GM12872 (cell line): Measurements from ENCODE around the gene SNX20.

Source experiments
- TF ChIP-seq, protein P1 (sequence below): IDR thresholded peaks from 3 replicates; pipeline ENCODE4 v1.5.1; 2011; ENCODE audit warnings: low read depth, mild to moderate bottlenecking, low read length, moderate library complexity; ENCODE audit not compliant: insufficient read depth

Gene SNX20

DNA sequence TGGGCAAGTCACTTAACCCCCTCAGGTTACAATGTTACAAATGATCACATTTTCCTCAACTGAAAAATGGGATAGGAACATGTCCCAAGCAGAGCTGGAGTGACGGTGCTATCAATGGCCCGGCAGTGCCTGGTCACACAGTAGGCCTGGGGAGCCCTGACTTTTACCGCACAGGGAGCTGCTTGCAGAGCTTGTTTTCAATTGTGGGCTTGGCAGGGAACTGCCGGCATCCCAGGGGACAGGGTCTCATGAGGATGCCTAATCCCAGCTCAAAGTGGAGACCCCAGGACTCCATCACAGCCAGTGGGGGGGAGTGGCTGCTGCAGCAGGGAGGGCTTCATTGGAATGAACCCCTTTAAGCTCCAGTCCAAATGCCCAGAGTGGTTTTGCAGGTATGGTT lies 11.4 kb downstream of the SNX20 start:
- TF ChIP-seq, protein P1, sequence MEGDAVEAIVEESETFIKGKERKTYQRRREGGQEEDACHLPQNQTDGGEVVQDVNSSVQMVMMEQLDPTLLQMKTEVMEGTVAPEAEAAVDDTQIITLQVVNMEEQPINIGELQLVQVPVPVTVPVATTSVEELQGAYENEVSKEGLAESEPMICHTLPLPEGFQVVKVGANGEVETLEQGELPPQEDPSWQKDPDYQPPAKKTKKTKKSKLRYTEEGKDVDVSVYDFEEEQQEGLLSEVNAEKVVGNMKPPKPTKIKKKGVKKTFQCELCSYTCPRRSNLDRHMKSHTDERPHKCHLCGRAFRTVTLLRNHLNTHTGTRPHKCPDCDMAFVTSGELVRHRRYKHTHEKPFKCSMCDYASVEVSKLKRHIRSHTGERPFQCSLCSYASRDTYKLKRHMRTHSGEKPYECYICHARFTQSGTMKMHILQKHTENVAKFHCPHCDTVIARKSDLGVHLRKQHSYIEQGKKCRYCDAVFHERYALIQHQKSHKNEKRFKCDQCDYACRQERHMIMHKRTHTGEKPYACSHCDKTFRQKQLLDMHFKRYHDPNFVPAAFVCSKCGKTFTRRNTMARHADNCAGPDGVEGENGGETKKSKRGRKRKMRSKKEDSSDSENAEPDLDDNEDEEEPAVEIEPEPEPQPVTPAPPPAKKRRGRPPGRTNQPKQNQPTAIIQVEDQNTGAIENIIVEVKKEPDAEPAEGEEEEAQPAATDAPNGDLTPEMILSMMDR: no peak

DNA sequence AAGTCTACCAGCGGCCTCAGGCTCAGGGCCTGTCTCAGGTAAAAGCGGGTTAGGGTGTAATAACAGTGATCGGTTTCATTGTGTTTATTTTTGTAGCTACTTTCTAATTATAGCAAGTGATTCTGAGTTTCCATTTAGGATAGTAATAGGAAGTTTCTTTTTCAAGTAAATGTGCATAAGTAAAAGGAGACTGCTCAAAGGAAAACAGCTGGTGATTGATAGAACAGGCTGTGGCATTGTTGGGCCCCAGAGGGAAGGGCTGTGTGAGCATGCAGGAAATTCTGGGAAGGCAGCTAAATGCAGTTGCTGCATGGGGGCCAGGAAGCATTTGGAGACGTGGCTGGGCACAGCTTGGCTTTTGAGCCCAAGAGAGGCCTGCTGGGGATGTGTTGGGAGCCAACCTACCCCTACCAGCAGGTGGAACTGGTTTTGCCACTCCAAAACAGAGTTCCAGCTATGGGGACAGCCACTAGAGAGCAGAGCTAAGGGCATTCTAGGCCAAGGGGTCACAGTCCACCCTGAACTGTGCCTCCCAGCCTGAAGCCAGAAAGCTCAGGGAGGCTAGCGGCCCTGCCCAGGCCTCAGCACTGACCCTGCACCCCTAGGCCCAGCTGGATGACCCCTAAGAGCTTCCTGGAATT lies 12.6 kb downstream of the SNX20 start:
- TF ChIP-seq, protein P1: 0 out of 3 replicates have a peak, but pooled peaks have one; percentile 12

DNA sequence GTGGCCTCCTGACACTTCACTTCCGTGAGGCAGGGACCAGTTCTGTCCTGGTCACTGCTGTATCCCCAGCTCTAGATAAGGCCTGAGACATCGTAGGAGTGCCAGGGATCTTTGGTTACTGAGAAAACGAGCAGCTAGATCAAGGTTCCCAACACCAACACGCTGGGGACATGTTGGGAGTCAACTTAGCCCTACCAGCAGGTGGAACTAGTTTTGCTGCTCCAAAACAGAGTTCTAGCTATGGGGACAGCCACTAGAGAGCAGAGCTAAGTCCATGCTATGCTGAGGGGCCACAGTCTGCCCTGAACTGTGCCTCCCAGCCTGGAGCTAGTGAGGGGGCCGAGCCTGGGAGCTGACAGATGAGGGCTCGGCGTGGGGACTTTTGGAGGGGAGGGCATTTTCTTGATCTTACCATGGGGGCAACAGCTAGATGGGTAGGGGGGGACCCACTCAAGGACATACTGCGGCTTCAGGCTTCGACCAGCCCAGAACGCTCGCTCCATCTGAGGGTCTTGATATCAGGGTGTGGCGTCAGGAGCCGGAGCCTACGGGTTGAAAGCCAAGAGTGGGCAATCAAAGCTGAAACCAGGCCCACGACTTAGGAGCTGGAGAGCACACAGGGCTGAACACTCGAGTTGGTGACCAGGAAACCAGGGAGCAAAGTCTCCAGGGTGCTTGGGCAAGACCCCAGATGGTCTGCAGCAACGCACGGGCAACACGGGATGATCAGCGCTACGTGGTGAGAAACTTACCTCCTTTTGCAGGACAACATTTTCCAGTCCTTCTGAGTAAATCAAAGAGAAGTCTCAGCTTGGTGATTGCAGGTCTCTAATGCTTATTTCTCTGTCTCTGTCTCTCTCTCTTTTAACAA lies 13.4 kb downstream of the SNX20 start:
- TF ChIP-seq, protein P1: no peak

DNA sequence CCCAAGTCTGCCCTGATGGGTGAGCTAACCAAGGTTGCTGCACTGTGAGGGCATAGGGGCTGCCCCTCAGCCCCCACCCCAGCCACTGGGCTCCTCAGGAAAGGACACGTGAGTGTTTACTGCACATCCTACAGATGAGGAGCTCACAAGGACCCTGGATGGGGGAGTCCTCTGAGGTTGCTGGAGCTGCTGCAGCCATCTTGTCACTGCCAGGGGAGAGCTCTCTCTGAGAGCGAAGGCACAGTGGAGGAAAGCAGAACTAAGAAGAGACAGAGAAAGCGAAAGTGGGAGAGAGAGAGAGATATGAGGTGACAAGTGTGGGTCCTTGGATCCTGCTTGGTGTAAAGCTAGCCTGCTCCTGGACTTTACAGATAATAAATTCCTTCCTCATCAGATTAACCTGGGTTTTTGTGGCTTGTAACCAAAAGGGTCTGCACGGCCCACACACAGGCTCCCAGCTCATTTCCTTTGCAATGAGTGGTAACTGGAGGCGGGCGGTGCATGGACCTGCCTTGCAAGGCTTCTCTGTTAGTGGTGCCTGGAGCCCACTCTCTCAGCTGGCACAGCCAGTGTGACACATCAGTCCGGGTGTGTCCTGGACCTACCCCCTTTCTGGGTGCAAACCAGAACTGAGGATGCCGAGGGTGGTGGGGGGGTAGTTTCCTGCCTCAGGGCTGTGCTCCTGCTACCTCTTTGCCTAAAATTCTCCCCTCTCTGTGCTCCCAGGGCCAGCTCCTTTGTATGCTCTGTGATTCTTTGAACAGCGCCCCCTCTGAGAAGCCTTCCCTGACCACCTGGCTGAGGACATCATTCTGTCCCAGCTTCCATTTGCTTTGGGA lies 14.2 kb downstream of the SNX20 start:
- TF ChIP-seq, protein P1: no peak

DNA sequence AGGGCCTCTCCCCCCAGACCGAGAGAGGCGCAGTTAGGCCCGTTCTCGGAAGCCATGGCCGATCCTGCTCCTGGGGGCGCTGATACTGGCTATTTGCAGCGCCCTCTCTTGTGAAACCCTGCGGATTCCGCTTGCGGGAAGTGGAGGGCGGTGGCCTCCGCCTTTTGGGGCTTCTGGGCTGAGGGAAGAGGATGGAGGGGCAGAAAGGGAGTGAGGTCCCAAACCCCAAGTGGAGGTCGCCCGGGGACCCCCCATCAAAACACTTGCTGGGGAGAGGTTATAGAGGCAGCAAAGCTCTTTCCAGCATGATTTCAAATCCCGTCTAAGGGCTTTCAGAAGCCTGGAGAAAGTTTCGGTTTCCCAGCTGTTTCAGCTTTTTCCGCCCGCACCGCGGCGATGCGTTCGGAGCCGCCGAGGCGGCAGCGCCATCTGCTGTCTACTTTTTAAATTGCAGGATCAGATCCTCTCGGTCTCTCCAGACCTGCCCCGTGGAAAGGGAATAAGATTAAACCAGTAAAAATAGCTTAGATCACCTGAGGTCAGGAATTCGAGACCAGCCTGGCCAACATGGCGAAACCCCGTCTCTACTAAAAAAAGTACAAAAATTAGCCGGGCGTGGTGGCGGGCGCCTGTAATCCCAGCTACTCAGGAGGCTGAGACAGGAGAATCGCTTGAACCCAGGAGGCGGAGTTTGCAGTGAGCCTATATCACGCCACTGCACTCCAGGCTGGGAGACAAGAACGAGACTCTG lies 15.8 kb downstream of the SNX20 start:
- TF ChIP-seq, protein P1: peak; percentile 80

DNA sequence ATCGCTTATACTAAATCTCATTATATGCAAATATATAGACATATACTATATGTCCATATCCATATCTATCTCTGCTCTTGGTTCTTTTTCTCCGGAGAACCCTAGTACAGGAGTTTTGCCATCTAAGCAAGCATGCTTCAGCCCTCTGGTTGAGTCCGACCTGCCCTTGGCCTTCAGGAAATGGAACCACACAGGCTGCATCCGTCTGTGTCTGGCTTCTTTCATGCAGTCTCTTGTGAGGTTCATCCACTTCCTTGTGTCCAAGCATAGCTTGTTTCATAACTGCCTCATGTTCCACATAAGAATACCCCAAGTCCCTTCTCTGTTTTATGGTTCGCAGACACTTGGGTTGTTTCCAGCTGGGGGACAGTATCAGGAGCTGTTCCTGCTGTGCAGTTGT lies 16.8 kb downstream of the SNX20 start:
- TF ChIP-seq, protein P1: no peak
